ENCODE results near the gene CDH10.

Gene CDH10

DNA sequence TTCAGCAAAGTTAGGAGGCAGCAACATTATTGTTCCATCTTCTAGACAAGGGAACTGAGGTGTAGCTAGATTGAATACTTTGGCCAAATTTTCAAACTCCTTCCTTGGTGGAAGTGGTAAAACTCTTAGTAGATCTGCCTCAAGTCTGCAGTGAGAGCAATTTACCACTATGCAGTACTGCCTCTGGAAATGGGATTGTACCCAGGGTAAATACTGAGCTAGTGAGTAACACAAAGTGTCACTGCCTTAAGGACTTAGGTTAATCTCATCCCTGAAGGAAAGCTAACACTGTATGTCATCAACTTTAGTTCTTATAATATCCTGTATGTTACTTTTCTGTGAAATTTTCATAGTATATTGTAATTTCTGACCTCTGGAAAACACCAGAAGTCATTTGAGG, 13.9 kb downstream of the CDH10 start:
- TF ChIP-seq, protein P1, sequence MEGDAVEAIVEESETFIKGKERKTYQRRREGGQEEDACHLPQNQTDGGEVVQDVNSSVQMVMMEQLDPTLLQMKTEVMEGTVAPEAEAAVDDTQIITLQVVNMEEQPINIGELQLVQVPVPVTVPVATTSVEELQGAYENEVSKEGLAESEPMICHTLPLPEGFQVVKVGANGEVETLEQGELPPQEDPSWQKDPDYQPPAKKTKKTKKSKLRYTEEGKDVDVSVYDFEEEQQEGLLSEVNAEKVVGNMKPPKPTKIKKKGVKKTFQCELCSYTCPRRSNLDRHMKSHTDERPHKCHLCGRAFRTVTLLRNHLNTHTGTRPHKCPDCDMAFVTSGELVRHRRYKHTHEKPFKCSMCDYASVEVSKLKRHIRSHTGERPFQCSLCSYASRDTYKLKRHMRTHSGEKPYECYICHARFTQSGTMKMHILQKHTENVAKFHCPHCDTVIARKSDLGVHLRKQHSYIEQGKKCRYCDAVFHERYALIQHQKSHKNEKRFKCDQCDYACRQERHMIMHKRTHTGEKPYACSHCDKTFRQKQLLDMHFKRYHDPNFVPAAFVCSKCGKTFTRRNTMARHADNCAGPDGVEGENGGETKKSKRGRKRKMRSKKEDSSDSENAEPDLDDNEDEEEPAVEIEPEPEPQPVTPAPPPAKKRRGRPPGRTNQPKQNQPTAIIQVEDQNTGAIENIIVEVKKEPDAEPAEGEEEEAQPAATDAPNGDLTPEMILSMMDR (IDR thresholded peaks at IDR 0.05; ENCODE audit: low read depth, low read length): no peak
- DNase-seq (ENCODE audit: extremely low read depth, low read depth): no peak

DNA sequence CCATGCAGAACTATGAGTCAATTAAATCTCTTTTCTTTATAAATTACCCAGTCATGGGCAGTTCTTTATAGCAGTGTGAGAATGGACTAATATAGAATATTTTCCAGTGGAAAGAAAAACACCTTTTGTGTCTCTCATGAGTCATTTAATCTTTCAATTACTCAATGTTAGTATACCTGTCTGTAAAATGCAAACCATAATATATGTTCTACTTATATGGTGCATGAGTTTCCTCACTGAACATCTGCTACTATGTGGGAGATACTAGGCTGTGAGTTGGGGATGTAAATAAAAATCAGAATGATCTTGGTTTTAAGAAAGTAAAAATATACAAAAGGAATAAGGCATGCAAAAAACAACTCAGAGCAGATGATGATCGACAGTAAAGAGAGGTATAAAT, 15.0 kb downstream of the CDH10 start:
- TF ChIP-seq, protein P1 (IDR thresholded peaks at IDR 0.05; ENCODE audit: low read depth, low read length): no peak

DNA sequence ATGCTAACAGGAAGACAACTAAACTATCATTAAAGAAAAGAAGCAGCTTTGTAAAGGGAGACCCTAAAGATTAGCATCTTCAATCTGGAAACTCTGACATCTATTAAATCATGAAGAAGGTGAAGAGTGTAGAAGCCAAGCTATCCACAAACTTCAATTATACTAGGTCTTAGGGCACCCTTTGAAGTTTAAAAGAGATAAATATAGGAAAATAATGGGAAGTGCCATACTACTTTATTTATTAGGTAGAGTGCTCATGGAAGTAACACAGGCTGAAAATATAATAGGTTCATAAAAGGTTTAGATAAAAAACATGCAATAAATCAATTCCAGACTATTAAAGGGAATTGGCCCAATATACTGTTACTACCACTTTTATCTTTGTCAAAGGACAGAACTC, 19.9 kb downstream of the CDH10 start:
- no peak for DNase-seq (ENCODE audit: extremely low read depth, low read depth)
- TF ChIP-seq, protein P1 (IDR thresholded peaks at IDR 0.05; ENCODE audit: low read depth, low read length): no peak

More for the DNA sequence above, 15.0 kb downstream of the CDH10 start:
- no peak for DNase-seq (ENCODE audit: extremely low read depth, low read depth)

DNA sequence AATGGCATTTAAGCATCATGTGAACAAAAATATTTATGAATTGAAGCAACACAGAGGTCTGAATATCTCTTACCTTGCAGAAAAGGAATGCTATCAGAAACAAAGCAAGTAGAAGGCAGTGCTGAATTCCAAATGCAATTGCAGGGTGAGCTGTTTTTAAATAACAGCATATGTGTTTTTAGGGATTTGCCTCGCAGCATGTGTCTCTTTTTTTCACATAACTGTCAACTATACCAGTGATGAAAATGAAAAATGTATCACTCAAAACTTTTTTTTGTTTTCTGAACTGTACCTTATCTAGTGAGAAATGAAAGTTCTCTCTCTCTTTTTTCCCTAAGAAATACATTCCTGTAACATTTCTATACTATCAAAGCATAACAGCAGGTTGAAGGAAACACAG, 21.2 kb downstream of the CDH10 start:
- no peak for DNase-seq (ENCODE audit: extremely low read depth, low read depth)
- TF ChIP-seq, protein P1 (IDR thresholded peaks at IDR 0.05; ENCODE audit: low read depth, low read length): no peak

DNA sequence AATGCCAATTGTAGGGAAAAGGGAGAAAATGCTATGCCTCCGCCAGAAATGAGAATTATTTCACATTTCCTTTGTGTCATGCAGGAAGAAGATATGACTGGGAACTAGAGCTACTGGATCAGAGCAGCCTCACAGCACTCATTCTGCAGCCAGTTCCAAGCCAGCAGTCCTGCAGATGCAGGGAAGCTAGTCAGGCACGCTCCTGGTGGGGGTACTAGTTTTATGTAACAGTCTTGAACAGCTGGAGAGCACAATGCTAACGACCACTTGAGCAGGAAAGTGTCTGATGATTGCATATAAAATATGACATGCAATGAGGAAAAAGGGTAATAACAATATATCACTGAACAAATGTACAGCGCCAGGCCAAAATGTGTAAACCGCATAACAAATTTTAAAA, 21.7 kb downstream of the CDH10 start:
- no peak for DNase-seq (ENCODE audit: extremely low read depth, low read depth)
- TF ChIP-seq, protein P1 (IDR thresholded peaks at IDR 0.05; ENCODE audit: low read depth, low read length): no peak

DNA sequence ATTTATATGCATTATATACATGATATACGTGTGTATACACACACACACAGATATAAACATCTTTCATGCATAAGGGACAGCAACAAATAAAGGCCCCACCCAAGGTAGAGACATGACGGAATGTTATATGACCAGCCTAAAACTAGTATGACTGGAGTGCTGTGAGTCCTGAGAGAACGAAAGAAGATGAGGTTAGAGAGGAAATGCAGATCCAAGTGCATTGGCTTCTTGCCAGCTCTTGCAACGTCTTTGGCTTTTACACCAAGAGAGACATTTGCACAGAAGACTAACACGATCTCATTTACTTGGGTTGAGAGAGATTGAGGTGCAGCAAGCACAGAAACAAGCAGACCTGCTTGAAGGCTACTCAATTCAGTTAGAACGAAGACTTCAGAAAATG, 23.0 kb downstream of the CDH10 start:
- no peak for DNase-seq (ENCODE audit: extremely low read depth, low read depth)
- TF ChIP-seq, protein P1 (IDR thresholded peaks at IDR 0.05; ENCODE audit: low read depth, low read length): no peak

DNA sequence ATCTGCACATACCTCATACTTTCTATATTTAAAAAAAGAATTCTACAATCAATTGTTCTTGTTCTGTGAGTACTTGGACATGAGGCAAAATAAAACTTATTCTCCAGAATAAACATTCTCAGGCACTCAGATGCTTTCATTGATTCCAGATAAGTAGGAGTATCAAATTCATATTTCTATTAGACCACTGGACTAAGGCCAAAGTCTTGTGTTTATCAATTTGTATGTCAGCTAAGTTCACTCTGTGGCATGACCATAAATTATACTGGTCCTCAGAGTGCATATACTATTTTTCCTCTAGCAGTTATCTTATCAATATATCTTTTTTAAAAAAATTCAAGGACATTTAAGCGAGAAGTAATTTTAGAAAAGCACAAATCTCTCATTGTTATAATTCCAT, 28.2 kb downstream of the CDH10 start:
- TF ChIP-seq, protein P1 (IDR thresholded peaks at IDR 0.05; ENCODE audit: low read depth, low read length): no peak
- no peak for DNase-seq (ENCODE audit: extremely low read depth, low read depth)

Measured in AG09319 (cell line).